Mesodermal cell (in vitro differentiated cells): Measurements from ENCODE around the gene USP20.
A peak's percentile ranks its signal among the peaks of the same experiment; 100 is the strongest.

ENCODE experiments used
- H3K27ac ChIP-seq: 2 replicates; pipeline ENCODE4 v1.7.0; 2013; ENCODE audit warnings: mild to moderate bottlenecking, low read depth, low read length, moderate library complexity; ENCODE audit not compliant: severe bottlenecking
- H3K36me3 ChIP-seq: 2 replicates; pipeline ENCODE4 v1.7.1; 2013; ENCODE audit warnings: mild to moderate bottlenecking, low read length, moderate library complexity; ENCODE audit not compliant: control insufficient read depth, insufficient read depth
- H3K4me1 ChIP-seq: one replicate; pipeline ENCODE4 v1.7.1; 2013; ENCODE audit warnings: mild to moderate bottlenecking, low read length; ENCODE audit not compliant: insufficient read depth, control insufficient read depth, poor library complexity, severe bottlenecking
- H3K4me3 ChIP-seq: 2 replicates; pipeline ENCODE4 v1.7.0; 2013; ENCODE audit warnings: low read length, control low read depth, mild to moderate bottlenecking; ENCODE audit not compliant: insufficient read depth, poor library complexity, severe bottlenecking; ENCODE audit errors: extremely low read depth
- H3K9me3 ChIP-seq: 2 replicates; pipeline ENCODE4 v1.7.1; 2013; ENCODE audit warnings: mild to moderate bottlenecking, low read length, moderate library complexity; ENCODE audit not compliant: control insufficient read depth
- WGBS, 2 experiments: methylation state at CpG; one replicate each; pipeline ENCODE4 v1.1.5; 2013; ENCODE audit warnings: missing lambda C conversion rate in 2 of 2; ENCODE audit not compliant: insufficient coverage in 2 of 2; 5-methylcytosine and 5-hydroxymethylcytosine counted together

Gene USP20

GRCh38 chr9:129823542-129823934 lies 11.7 kb upstream of the USP20 start:
- 0% methylated on average over 2 of the region's 15 CpGs; no CpG with 5 or more reads in 1 of the 2 experiments for WGBS, 2 experiments
- Histone ChIP-seq H3K27ac (peak overlapping the region; percentile 45), H3K36me3 (peaks cover 57% of the 10 kb centered on the region), H3K4me1 (peaks cover 3% of the 10 kb centered on the region), H3K4me3 (peak overlapping the region; percentile 79), H3K9me3 (no peaks in the 10 kb centered on the region)

- H3K27ac ChIP-seq = peak within 1 kb of the TSS; percentile 45
- 0 to 1% methylated on average over 39 to 42 of the region's 47 CpGs for WGBS, 2 experiments
- peaks cover 57% of the 10 kb centered on the region for H3K36me3 ChIP-seq
- peaks cover 3% of the 10 kb centered on the region for H3K4me1 ChIP-seq
- H3K9me3 ChIP-seq = no peaks in the 10 kb centered on the region
- H3K4me3 ChIP-seq = peak within 1 kb of the TSS; percentile 79
Observed at GRCh38 chr9:129823935-129824601, 11.2 kb upstream of the USP20 start, which contains the start of gene TOR1A. Gene TOR1A, minus strand, starts transcription at chr9:129824136. Its CDS starts 51 bp downstream, at chr9:129824085.

- Histone ChIP-seq H3K9me3 (no peaks in the 10 kb centered on the region), H3K4me1 (peaks cover 3% of the 10 kb centered on the region), H3K27ac (no peak overlapping the region), H3K36me3 (peaks cover 59% of the 10 kb centered on the region), H3K4me3 (no peak overlapping the region)
- 98 to 100% methylated on average over 1 to 4 of the region's 6 CpGs for WGBS, 2 experiments
Observed at GRCh38 chr9:129826344-129826743, 8.9 kb upstream of the USP20 start.

GRCh38 chr9:129826759-129827158 lies 8.5 kb upstream of the USP20 start:
- WGBS, 2 experiments = no CpG with 5 or more reads among the region's 1 CpG
- no peak overlapping the region for H3K27ac ChIP-seq
- H3K4me3 ChIP-seq = no peak overlapping the region
- H3K36me3 ChIP-seq = peaks cover 59% of the 10 kb centered on the region
- H3K9me3 ChIP-seq = no peaks in the 10 kb centered on the region
- H3K4me1 ChIP-seq = peaks cover 3% of the 10 kb centered on the region

- Histone ChIP-seq H3K9me3 (no peaks in the 10 kb centered on the region), H3K36me3 (peaks cover 61% of the 10 kb centered on the region), H3K27ac (no peak overlapping the region), H3K4me1 (no peaks in the 10 kb centered on the region), H3K4me3 (no peak overlapping the region)
- 100% methylated on average over 5 of the region's 9 CpGs for WGBS, 2 experiments
Observed at GRCh38 chr9:129828051-129828450, 7.2 kb upstream of the USP20 start.

- H3K9me3 ChIP-seq = no peaks in the 10 kb centered on the region
- H3K4me1 ChIP-seq = peaks cover 2% of the 10 kb centered on the region
- 94 to 98% methylated on average over 9 to 10 of the region's 10 CpGs for WGBS, 2 experiments
- peaks cover 69% of the 10 kb centered on the region for H3K36me3 ChIP-seq
- no peak overlapping the region for H3K4me3 ChIP-seq
- no peak overlapping the region for H3K27ac ChIP-seq
Observed at GRCh38 chr9:129828969-129829368, 6.3 kb upstream of the USP20 start.

- H3K36me3 ChIP-seq = peaks cover 57% of the 10 kb centered on the region
- WGBS, 2 experiments = 100% methylated on average over 1 of the region's 1 CpG
Observed at GRCh38 chr9:129832982-129833381, 2.3 kb upstream of the USP20 start.

GRCh38 chr9:129834489-129835127 lies 650 bp upstream of the USP20 start:
- H3K27ac ChIP-seq = peak overlapping the region; percentile 41
- peaks cover 42% of the 10 kb centered on the region for H3K36me3 ChIP-seq
- H3K4me3 ChIP-seq = peak overlapping the region; percentile 99
- WGBS, 2 experiments = 5 to 6% methylated on average over 27 to 32 of the region's 32 CpGs
- H3K9me3 ChIP-seq = no peaks in the 10 kb centered on the region
- H3K4me1 ChIP-seq = peaks cover 22% of the 10 kb centered on the region

More at GRCh38 chr9:129832982-129833381, 2.3 kb upstream of the USP20 start:
- Histone ChIP-seq H3K4me1 (peaks cover 12% of the 10 kb centered on the region), H3K9me3 (no peaks in the 10 kb centered on the region), H3K4me3 (no peak overlapping the region), H3K27ac (no peak overlapping the region)

GRCh38 chr9:129835860-129836223 lies 584 bp downstream of the USP20 start:
- H3K36me3 ChIP-seq = peaks cover 30% of the 10 kb centered on the region
- H3K9me3 ChIP-seq = no peaks in the 10 kb centered on the region
- H3K27ac ChIP-seq = no peak overlapping the region
- WGBS, 2 experiments = 2 to 4% methylated on average over 14 to 16 of the region's 19 CpGs
- H3K4me3 ChIP-seq = peak overlapping the region; percentile 99
- H3K4me1 ChIP-seq = peaks cover 25% of the 10 kb centered on the region

GRCh38 chr9:129836311-129837007 lies 1.2 kb downstream of the USP20 start:
- H3K27ac ChIP-seq = no peak overlapping the region
- H3K4me3 ChIP-seq = peak overlapping the region; percentile 99
- 63 to 67% methylated on average over 13 to 14 of the region's 16 CpGs for WGBS, 2 experiments
- H3K9me3 ChIP-seq = no peaks in the 10 kb centered on the region
- H3K36me3 ChIP-seq = peaks cover 24% of the 10 kb centered on the region
- H3K4me1 ChIP-seq = peaks cover 25% of the 10 kb centered on the region
